Measurements from ENCODE around the gene PROK1. TPM values are rescaled to one million over a fixed set of nuclear protein-coding genes. Genes with fewer than 3 reads are reported as not detected.

The PROK1 gene
- total RNA-seq, 2 donors from 2014 or later: not detected

Other genes with a start within 250 kb of the PROK1 start
- 10 to 100 TPM in 1 of 2 donors, 1 to 10 TPM in 1; 8.6 to 27.1 TPM for gene KCNC4, start 240.8 kb upstream of the PROK1 start, total RNA-seq
- 100 to 1,000 TPM in 1 of 2 donors, 10 to 100 TPM in 1; 71.0 to 173 TPM for gene RBM15, start 111.8 kb upstream of the PROK1 start, total RNA-seq
- gene SLC16A4, start 60.1 kb upstream of the PROK1 start, total RNA-seq: under 1 TPM; 0.45 to 0.87 TPM
- 100 to 1,000 TPM; 146 to 180 TPM for gene LAMTOR5, start 43.5 kb upstream of the PROK1 start, total RNA-seq
- not detected for gene KCNA10, start 68.0 kb downstream of the PROK1 start, total RNA-seq
- gene KCNA2, start 155.2 kb downstream of the PROK1 start, total RNA-seq: under 1 TPM in 1 of 2 donors, not detected in 1; 0.76 TPM
- gene KCNA3, start 223.8 kb downstream of the PROK1 start, total RNA-seq: 10 to 100 TPM in 1 of 2 donors, 1 to 10 TPM in 1; 9.1 to 34.7 TPM